HL-60/S4 treated with phorbol 12-myristate 13-acetate at 8.2 ng/mL for 4 days and 3 days (cell line): ENCODE results near the gene SEMA4F.
"Not testable (repeated sequence)": the region's sequence is repeated elsewhere in the genome, so short reads cannot be mapped to it uniquely, and the experiment has no call there.

Experiments
- in situ Hi-C: fragments of 300-500 bp; cut with MboI; formaldehyde crosslinking; loops from 2 replicates; pipeline ENCODE4 v1.15.0; 2022; ENCODE audit warnings: low sequenced_read_pairs

SEMA4F gene, protein sequence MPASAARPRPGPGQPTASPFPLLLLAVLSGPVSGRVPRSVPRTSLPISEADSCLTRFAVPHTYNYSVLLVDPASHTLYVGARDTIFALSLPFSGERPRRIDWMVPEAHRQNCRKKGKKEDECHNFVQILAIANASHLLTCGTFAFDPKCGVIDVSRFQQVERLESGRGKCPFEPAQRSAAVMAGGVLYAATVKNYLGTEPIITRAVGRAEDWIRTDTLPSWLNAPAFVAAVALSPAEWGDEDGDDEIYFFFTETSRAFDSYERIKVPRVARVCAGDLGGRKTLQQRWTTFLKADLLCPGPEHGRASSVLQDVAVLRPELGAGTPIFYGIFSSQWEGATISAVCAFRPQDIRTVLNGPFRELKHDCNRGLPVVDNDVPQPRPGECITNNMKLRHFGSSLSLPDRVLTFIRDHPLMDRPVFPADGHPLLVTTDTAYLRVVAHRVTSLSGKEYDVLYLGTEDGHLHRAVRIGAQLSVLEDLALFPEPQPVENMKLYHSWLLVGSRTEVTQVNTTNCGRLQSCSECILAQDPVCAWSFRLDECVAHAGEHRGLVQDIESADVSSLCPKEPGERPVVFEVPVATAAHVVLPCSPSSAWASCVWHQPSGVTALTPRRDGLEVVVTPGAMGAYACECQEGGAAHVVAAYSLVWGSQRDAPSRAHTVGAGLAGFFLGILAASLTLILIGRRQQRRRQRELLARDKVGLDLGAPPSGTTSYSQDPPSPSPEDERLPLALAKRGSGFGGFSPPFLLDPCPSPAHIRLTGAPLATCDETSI

DNA sequence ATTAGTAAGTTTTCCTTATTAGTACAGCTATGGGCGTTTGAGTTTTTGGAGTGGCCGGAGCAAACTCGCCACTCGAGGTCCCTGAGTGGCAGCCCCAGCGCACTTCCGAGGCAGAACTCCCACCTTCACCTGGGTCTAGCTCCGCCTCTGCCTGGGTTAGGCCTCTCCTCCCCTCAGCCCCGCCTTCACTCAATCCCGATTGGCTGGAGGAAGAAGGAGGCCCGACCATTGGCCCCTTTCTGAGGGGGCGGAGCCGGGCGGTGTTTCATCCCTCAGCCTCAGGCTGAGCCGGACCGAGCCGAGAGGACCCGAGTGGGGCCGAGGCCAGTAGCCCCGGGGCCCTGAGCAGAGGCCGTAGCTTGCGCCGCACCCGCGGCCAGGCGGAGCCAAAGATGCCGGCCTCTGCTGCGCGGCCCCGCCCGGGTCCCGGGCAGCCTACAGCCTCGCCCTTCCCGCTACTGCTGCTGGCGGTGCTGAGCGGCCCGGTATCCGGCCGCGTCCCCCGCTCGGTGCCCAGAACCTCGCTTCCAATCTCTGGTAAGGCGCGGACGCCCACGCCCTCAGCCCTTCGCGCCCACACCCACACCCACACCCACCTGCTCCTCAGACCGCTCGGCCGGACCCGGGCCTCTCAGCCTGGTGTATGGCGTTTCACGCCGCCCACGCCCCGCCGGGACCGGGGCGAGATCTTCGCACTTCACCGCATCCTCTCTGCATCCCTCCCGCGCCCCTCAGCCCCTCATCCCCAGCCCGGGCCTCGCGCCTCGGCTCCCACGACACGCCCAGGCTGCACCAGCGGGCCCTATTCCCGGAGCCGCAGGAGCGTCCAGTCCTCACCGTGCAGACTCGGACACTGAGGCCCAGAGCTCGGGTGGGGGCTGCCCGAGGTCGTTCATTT is at the start of gene SEMA4F:
Gene SEMA4F, plus strand, starts transcription at position 263 of the 898 bp plus-strand sequence. Its CDS starts 130 bp downstream, at position 393.
- in situ Hi-C loops = no loop called here

DNA sequence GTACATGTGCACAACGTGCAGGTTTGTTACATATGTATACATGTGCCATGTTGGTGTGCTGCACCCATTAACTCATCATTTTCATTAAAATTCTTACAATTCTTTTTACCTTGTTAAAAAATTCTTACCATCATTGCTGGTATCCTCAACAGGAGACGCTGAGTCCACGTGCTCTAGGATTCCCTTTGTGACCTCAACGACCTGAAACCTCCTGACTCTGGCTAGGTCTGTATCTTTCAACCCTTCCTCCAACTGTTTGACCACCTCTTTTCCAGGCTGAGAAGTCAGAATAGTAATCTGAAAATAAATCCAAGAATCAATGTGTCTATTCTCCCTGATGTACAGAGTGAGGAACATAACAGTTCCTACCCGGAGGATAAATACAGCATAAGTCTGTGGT is 47.1 kb upstream of the SEMA4F start:
- in situ Hi-C loops = no loop called here

DNA sequence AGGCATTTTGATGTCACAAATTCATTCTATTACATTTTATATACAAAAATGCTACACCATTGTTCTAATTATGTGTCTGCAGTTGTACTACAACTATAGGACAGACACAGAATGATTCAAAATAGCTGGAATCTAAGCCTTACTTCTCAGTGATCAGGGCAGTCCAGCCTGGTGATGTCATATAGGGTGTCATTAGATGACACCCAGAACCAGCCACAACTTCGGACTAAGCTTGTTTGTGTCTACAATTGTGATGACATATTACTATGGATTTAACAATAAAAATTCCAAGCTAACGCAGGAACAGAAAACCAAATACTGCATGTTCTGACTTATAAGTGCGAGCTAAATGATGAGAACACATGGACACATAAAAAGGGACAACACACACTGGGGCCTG is 36.9 kb upstream of the SEMA4F start:
- in situ Hi-C loops = no loop called here

DNA sequence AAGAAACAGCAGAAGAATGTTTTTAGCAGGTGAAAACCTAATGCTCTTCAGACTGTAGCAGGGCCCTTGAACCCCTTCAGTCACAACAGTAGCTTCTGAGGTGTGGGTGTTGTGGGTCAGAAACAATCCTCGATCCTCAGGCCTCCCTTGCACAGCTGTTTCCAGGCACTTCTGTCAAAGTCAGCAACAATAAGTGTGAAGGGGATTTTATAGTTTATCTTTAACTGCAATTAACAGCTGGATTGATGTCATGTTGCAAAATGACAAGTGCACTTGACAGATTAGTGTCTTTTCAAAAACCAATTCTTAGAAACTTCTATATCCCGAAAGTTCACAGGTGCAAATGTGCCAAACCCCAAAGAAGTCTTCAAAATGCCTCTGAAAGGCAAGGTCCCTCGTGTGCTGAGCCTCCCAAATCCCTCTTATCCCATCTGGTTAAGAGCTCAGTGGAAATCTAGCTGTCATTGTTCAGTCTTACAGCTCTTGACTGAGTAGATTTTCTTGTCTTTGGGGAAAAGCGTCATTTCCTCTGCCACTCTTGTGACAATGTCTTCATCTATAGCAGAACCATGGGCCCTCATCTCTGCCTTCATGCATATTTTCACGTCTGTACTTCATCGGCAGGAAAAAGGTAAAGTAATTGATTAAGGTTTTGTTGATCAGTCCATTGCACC is 35.5 kb upstream of the SEMA4F start:
- in situ Hi-C loops = no loop called here

DNA sequence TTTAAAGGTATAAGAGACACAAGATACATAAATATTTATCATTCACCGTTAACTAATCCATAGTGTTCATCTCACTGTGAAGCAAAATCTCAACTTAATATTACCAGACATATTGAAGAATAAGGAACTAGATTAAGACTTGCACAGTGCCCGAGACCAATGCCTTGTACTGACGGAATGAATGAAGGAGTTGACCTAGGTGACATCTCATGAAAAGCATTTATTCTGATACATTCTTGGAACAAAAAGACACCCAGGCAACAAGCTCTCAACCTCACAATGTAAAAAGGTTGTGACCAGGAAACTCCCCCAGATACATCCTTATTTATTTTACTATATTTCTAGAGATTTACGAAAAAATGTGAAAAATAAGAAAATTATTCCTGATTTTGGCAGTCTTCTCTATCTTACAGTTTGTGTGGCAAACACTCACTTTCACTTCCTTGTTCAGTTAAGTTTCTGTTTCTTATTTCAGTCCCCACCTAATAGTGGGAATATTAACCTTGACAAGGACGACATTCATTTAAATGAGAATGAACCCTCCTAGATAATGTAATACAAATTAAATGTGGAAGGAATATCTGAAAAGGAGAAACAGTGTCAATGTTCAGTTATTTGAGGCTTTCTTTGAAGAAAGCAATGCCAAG is 34.3 kb upstream of the SEMA4F start:
- in situ Hi-C loops = no loop called here

DNA sequence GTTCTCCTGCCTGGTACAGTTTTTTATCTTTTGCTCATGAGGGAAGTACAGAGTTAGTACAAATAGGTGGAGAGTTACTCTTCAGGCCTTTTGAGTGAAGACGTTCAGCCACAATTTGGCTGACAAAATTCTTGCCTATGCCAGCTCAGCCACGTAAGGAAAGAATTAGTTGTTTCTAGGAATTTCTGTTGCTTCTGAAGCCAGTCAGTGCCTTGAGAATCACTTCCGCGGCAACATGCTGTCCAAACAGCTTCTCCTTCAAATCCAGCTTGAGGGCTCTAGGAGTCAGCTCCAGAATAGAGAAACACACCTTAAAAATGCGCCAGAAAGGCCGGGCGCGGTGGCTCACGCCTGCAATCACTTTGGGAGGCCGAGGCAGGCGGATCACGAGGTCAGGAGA is 33.4 kb upstream of the SEMA4F start:
- in situ Hi-C loops = no loop called here

DNA sequence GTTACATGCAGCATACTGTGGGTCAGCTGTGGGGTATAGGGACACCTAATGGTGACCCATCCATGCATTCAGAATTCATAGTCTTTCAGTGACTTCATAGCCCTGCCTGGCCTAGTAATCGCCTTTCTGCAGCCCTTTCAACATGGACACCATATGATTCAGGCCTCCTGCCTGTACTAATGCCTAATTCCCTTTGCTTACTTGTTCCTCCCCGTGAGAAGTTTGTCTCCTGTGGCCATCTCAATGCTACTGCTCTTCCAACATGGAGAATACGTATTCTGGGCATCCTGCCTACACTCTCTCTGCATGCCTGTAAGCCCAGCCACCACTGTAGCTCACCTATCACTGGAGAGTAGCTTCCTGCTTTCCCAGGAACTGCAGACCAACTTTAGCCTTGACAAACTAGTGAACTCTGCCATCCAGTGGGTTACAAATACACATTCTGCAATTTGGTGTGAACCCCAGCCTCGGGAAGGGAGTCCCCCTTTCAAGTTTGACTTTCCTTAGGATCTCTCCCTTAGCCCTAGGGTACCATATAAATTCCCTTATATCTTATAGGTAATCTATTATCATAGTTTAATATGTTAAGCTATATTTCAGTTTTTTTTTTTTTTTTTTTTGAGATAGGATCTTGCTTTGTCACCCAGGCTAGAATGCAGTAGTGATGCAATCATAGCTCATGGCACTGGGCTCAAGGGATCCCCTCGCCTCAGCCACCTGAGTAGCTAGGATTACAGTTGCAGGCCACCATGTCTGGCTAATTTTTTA is 28.2 kb upstream of the SEMA4F start:
- in situ Hi-C loops = no loop called here

DNA sequence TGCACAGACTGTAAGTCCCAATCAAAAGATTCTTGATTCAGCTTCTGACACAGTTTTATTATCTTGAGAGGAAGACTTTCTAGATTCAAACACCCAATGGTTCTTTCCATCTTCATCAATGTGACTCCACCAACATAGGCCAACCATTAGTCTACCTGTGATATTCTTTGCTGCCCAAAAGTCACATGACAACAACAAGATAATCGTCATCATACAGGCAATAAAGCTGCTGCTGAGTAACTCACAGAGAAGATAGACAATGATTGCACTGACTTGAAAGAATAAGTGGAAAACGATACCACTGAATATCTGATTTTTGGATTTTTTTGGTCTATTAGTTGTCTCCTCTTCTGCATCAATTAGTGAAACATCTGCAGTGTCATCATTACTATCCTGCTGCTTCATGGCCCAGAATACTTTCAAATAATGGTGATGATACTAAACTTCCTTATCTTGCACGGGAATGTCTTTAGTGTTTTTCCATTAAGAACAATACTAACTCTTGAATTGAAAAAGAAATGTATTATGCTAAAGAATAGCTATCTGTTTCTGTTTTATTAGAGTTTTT is 25.4 kb upstream of the SEMA4F start:
- in situ Hi-C loops = no loop called here

DNA sequence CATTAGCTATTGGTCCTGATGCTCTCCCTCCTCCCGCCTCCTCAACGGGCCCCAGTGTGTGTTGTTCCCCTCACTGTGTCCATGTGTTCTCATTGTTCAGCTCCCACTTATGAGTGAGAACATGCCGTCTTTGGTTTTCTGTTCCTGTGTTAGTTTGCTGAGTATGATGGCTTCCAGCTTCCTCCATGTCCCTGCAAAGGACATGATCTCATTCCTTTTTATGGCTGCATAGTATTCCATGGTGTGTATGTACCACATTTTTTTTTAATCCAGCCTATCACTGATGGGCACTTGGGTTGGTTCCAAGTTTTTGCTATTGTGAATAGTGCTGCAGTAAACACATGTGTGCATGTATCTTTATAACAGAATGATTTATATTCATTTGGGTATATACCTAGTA is 23.6 kb upstream of the SEMA4F start:
- in situ Hi-C loops = not testable (repeated sequence)

DNA sequence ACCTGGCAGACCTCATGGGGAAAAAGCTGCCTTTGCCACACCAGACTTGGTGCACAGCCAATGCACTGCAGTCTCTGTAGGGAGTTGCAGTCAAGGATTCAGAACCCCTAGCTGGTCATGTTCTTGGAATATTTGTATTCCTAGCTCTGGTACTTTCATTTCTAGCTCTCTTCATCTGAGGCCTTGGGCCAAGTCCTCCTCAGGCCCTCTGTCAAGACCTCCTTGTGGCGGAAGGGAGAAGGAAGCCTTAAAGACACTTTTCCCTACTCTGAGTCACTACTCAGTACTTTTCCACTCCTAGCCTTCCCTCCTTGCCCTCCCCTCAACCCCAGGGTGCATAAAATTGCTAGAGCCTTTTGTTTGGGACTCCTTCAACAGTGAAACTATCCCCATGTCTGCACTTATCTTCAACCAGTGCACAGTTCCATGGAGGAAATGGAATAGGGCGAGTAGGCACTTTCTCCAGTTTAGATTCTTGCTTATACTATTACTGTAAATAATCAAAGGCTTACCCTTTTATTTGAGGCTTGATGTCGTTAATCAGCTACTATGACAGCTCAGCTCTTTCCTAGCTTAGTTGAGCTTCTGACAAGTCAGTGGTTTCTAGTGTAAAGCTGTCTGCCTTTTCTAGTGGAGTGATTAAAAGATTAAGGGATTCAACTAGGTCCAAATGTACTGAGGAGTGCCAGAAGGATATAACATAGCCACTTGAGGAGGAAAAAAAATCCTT is 21.7 kb upstream of the SEMA4F start:
- in situ Hi-C loops = no loop called here

DNA sequence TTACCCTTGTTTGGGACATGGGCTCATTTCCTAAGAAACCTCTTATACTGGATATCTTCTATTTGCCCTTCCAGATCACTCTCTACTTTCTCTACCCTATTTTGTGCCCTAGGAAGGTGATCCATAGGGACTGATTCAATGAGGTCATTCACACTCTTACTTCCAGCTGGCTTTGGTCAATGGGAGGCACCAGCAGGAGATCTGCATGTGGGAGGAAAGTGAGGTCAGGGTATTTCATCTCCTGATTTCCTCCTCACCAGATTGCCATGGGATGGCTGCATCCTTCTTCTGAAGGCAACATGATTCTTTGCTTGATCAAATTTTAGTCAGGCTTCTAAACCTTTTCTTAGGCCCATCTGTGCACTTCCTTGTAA is 21.1 kb upstream of the SEMA4F start:
- in situ Hi-C loops = no loop called here

DNA sequence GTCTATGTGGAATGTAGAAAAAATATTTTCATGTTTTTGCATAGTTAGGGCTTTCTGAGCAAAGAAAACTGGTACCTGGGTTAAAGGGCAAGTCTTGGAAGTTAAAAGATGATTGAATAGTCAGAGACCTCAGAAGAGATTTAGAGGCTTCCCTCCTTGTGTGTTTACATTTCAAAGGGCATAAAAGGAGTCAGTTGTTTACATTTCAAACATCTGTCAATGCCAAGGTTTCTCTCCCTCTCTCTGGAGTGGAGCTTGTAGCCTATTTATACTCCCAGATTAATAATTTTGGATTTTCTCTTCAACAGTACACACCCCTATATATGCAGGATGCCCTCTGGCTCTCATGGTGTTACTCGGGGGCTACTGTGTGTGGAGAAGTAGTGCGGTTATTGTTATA is 14.5 kb upstream of the SEMA4F start:
- in situ Hi-C loops = no loop called here

DNA sequence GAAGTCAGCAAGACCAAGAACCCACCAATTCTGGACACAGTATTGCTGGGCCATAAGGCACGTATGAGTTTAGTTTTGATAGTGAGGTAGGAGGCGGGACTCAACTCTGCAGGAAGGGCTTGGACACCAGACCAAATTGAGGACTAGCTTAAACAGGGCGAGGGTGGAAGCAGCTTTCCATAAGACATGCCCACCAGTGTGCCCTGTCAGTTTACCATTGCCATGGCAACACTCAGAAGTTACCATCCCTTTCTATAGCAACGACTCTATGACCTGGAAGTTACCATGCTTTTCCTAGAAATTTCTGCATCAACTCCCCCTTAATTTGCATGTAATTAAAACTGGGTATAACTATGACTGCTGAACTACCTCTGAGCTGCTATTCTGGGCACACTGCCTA is 8.7 kb upstream of the SEMA4F start:
- in situ Hi-C loops = no loop called here

DNA sequence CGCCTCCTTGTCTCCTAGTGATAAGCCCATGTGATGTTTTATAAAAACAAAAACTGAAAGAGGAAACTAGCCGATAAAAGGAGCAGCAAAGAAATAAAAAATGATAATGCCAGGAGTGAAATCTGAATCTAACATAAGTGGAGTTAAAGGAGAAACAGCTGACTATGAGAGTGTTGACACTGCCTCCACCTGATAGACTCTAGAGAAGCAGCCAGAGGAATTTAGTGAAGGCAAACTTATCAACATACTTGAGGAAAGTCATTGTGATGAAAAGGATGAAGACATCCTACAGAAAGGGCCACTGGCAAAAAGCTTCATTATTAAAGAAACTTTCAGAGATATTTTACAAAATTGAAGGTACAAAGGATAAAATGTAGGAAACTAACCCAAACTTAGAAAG is 7.8 kb upstream of the SEMA4F start:
- in situ Hi-C loops = no loop called here

DNA sequence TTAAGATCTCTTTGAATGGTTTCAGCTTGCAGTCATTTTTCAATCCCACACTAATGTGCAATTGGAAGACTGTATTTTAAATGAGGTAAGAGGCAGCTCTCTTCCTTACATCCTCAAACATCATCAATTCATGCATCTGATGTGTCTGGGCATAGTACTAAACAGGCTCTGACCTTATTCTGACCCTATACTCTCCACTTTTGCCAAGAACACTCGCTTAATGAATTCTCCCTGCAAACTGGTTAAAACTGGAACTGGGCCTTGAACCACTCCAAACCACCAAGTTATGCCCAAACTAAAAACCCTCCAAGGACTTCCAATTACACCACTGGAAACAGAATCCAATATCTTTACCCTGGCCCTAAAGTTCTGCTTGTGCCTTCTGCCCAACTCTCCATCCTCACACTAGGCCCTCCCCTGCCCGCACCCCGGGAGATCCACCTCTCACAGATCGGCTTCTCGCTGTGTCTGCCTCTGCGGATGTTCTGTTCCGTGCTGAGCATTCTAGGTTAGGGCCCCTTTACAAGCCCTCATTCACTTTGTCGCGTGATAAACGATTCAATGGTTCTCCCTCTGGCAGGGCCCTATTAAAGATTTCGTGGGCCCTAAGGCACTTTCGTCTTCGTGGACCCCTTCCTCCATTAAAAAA is 7.1 kb upstream of the SEMA4F start:
- in situ Hi-C loops = no loop called here

DNA sequence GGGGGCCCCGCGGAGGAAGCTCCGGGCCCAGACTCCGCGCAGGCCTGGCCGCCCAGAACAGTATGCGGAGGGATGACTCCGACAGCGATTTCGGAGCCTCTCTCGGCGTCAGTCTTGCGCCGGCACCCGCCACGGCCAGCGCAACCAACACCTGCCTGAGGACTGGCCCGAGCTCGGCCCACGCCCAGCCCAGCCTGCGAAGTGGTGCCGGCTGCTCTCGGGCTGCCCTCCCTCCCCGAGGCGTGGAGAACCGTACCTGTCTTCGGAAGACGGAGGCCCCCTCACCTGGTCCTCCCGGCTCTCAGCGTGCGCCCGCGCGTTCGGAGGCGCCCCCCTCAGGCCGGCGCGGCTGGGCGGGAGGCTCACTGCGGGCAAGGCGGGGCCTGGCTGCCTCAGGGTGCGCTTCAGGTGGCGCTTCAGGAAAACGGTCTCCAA is 6.0 kb upstream of the SEMA4F start, which contains the start of gene M1AP:
Gene M1AP, minus strand, starts transcription at position 322 of the 435 bp plus-strand sequence. CDS start 8,055 bp downstream, outside the sequence.
- in situ Hi-C loops = no loop called here

DNA sequence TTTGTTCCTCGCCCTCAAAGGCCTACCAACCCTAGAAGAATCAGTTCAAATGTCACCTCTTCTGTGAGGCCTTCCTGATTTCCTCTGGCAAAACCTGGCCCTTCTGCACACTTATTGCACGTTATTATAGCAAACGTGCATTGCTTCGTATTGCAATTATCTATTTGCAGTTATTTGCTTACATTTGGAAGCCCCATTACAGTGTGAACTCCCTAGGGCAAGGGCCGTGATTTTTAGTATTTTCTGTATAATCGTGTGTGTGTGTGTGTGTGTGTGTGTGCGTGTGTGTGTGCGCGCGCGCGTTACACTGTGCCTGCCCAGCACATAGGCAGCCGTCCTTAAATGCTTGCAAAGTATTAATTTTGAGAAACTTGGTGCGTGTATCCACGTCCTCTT is 460 bp upstream of the SEMA4F start:
- in situ Hi-C loops = no loop called here

DNA sequence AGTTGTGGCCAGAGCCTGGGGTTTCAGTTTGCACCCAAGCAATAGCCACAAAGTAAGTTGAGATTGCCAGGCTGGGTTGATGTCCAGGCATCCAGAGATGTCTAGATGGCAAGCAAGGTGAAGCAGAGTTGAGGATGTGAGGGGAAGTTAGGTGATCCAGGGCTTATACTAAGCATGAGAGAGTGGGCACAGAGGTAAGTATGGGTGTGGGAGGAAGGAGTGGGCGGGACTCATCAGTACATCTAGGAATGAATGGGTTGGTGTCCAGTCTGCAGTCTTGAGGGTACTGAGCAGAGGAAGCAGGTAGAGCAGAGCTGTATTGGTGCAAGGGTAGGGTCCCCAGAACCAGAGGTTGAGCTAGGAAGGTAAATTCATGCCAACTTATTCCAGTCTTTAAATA is 1.5 kb downstream of the SEMA4F start:
- in situ Hi-C loops = no loop called here
